Activated naive CD8-positive, alpha-beta T cell treated with anti-CD3 and anti-CD28 coated beads, Interleukin-2, amount 50 U/mL, for 16 hours (primary cell): ENCODE data around the gene GMDS.

ENCODE experiments used
- DNase-seq: peaks from one replicate; pipeline ENCODE4 v3.0.0-alpha.2; 2020; ENCODE audit warnings: low read depth, low spot score

The GMDS gene

DNA sequence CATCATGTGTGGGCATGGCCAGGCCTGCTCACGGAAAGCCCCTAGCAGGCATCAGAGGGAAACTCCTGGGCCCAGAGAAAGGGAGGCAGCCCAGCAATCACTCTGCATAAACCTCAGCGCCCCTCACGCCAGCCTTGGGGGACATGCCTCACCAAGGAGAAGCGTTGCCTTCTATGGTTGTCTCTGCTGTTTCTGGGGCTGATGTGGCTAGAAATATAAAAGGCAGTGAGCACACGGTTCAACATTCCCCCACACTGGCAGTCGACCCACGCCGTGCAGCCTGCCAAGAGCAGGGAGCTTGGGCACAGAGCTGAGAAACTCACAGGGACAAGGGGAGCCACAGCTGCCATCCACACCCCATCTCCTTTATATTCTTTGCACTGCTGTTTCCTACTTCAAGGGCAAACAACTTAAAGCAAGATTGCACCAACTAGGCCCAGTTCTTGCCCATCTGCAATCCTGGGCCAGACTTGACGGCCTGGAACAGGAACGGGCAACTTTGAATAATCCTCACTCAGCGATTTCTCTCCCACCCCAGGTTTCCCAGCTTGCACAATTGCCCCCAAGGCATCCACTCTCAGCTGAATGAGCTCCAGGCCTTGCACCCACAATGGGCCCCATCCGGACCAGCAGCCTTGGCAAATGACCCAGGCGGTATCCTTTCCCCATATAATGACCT lies 671.2 kb downstream of the GMDS start:
- no peak for DNase-seq
